22Rv1 (cell line): Measurements from ENCODE around the gene NUP58.

Source experiments
- H3K27ac ChIP-seq: fragments of 450-650 bp; 2 replicates; pipeline ENCODE4 v1.5.1; 2017
- CTCF ChIP-seq: fragments of 450-650 bp; IDR thresholded peaks from 2 replicates; pipeline ENCODE4 v1.5.1; 2017; ENCODE audit warnings: mild to moderate bottlenecking
- ZFX ChIP-seq: fragments of 450-650 bp; IDR thresholded peaks from 2 replicates; pipeline ENCODE4 v1.6.1; 2017; ENCODE audit warnings: antibody characterized with exemption, borderline replicate concordance

Gene NUP58

DNA sequence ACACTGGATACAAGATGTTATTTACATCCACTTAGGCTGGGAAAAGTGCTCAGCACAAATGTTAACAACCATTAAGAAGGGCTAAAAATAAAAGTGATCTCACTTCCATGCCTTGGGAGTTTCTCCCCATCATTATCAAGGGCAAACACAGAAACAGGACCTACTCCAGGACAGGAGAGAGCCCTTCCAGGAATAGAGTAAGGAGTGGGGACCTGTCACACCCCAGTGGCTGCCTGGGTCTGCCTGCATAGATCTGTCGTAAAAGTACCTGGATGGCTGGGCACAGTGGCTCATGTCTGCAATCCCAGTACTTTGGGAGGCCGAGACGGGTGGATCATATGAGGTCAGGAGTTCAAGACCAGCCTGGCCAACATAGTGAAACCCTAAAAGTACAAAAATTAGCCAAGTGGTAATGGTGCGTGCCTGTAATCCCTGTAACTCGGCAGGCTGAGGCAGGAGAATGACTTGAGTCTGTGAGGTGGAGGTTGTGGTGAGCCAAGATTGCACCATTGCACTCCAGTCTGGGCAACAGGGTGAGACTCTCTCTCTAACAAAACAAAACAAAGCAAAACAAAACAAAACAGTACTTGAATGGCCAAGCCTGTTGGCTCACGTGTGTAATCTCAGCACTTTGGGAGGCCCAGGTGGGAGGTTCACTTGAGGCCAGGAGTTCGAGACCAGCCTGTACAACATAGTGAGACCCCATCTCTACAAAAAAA lies 76.0 kb downstream of the NUP58 start:
- TF ChIP-seq ZFX (no peak), CTCF (no peak)
- no peak overlapping the region for H3K27ac ChIP-seq

- TF ChIP-seq ZFX: no peak
- TF ChIP-seq CTCF: no peak
- H3K27ac ChIP-seq: no peak overlapping the region
Measured at GRCh38 chr13:25378528-25378927, 77.1 kb downstream of the NUP58 start.

- no peak for TF ChIP-seq CTCF
- no peak for TF ChIP-seq ZFX
- H3K27ac ChIP-seq: no peak overlapping the region
Measured at GRCh38 chr13:25379011-25379410, 77.6 kb downstream of the NUP58 start.

GRCh38 chr13:25380082-25380481 lies 78.7 kb downstream of the NUP58 start:
- no peak overlapping the region for H3K27ac ChIP-seq
- no peak for TF ChIP-seq ZFX
- TF ChIP-seq CTCF: no peak

DNA sequence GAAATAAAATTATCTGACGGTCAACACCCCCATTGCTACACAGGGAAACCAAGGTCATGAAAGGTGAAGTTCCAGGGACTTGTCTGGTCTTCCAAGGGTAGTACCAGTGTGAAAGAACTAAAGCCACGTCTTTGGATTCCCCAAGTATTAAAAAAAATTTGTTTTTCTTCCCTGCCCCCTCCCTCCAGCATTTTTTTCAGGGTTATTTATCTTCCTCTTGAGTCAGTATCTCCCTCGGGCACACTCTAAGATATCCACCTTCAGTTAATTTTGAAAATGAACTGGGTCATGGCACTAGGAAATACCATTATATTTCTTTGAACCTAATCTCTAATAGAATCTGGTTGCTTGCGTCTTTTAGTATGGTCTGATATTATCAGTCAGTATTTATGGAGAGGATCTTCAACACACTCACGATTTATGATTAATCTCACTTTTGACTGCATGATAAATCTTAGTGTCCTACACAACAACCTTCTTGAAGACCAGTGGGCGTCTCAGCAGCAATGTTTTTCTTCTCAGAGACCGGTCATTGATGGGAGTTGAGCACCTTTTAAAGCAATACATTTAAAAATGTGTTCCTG lies 79.4 kb downstream of the NUP58 start:
- H3K27ac ChIP-seq: no peak overlapping the region
- no peak for TF ChIP-seq ZFX
- no peak for TF ChIP-seq CTCF

- H3K27ac ChIP-seq: no peak overlapping the region
- TF ChIP-seq CTCF: no peak
- no peak for TF ChIP-seq ZFX
Measured at GRCh38 chr13:25384758-25385410, 83.5 kb downstream of the NUP58 start.

GRCh38 chr13:25391932-25392331 lies 90.5 kb downstream of the NUP58 start:
- no peak overlapping the region for H3K27ac ChIP-seq
- TF ChIP-seq CTCF (no peak), ZFX (no peak)
